ENCODE results near the gene LSM7. TPM values are rescaled to one million over a fixed set of nuclear protein-coding genes. Genes with fewer than 3 reads are reported as not detected.

LSM7 gene
- total RNA-seq, 4 donors from 2014 or later = 97.8 to 163 (median 128) TPM

DNA sequence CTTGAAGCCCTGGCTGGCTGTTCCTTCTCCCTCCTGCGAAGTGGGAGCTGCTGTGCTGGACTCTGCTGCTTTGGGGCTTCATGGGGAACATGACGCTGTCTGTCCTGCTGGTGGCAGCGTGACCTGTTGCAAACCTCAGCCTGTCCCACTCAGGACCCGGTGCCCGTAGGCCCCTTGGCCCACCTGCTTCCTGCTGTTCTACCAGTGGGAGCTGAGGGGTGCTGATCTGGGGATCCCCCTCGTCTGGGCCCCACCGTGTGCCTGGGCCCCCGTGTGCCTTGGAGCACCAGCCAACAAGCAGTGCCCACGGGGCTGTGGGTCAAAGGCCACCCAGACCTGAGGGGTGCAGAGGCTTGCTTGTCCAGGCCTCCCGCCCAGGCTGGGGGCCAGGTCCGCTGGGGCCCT lies 5.4 kb upstream of the LSM7 start:
- WGBS, 2 donors = no CpG with 5 or more reads among the region's 11 CpGs
- H3K4me3 ChIP-seq = no peak overlapping the region
- H3K36me3 ChIP-seq = peaks cover 0 to 28% (median 0%) of the 10 kb centered on the region in 3 donors
- H3K27ac ChIP-seq = no peak overlapping the region
- no peaks in the 10 kb centered on the region for H3K27me3 ChIP-seq
- H3K4me1 ChIP-seq = peaks cover 16 to 55% (median 29%) of the 10 kb centered on the region in 3 donors
- no peak for TF ChIP-seq CTCF (IDR thresholded peaks at IDR 0.05)
- no peak for TF ChIP-seq POLR2A (IDR thresholded peaks at IDR 0.05)
- no peaks in the 10 kb centered on the region for H3K9me3 ChIP-seq
- intact Hi-C loops (cut with DNase I) = no loop called here
- no peak for DNase-seq

DNA sequence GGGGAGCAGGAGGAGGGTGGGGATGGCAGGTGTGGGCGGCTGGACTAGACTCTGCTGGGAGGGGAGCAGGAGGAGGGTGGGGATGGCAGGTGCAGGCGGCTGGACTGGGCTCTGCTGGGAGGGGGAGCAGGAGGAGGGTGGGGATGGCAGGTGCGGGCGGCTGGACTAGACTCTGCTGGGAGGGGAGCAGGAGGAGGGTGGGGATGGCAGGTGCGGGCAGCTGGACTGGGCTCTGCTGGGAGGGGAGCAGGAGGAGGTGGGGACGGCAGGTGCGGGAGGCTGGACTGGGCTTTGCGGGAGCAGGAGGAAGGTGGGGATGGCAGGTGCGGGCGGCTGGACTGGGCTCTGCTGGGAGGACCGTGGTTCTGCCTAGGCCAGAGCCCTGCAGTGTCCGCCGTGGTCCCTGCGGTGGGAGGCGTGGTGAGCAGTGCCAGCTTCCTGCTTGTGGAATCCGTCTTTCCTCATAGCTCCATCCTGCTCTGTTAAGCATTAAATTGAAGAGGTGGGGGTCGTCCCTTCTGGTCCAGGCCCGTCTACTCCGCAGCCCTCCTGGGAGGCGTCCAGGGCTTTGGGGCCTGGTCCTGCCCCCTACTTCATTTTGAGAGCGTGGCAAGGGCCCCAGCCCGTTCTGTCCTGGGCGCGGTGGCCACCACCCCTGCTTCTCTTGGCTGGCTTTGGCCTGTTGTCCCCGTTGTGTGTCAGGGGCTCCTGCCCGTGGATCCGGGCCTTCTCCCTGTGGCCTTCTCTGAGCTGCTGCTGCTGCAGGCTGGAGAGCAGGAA lies 4.8 kb upstream of the LSM7 start:
- intact Hi-C loops (cut with DNase I) = no loop called here
- H3K4me1 ChIP-seq = peaks cover 16 to 57% (median 29%) of the 10 kb centered on the region in 3 donors
- no peak overlapping the region for H3K27ac ChIP-seq
- no peak for DNase-seq
- no peak for TF ChIP-seq CTCF (IDR thresholded peaks at IDR 0.05)
- no peak for TF ChIP-seq POLR2A (IDR thresholded peaks at IDR 0.05)
- no peaks in the 10 kb centered on the region for H3K27me3 ChIP-seq
- no peaks in the 10 kb centered on the region for H3K9me3 ChIP-seq
- peaks cover 0 to 22% (median 0%) of the 10 kb centered on the region in 3 donors for H3K36me3 ChIP-seq
- no peak overlapping the region for H3K4me3 ChIP-seq
- 81 to 85% methylated on average over 18 of the region's 27 CpGs for WGBS, 2 donors

DNA sequence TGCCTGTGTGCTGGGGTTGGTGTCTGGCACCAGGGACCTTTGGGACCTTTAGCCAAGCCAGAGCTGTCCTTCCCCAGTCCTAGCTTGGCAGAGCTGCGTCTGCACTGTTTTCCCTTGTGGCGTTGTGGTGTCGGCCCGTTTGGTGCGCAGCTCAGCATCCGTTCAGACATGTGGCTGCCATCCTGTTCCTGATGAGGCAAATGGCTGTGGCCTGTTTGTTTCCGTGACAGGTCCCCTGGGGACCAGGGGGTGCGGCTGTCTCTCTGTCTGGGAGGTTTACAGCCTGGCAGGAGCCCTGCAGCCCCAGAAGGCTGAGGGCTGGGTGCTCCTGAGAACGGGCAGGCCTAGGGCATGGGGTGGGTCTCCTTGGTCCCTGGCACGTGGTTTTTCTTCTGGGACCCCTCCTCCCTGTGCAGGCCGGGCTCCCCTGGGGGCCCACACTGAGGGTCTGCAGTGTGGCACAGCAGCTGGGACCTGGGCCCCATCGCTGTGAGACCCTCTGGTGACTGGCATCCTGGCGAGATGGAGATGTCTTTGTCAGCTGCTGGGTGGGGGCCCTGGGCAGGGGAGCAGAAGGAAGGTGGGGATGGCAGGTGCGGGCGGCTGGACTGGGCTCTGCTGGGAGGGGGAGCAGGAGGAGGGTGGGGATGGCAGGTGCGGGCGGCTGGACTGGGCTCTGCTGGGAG lies 4.1 kb upstream of the LSM7 start:
- peaks cover 17 to 62% (median 33%) of the 10 kb centered on the region in 3 donors for H3K4me1 ChIP-seq
- no peaks in the 10 kb centered on the region for H3K9me3 ChIP-seq
- H3K27me3 ChIP-seq = no peaks in the 10 kb centered on the region
- TF ChIP-seq POLR2A (IDR thresholded peaks at IDR 0.05) = no peak
- TF ChIP-seq CTCF (IDR thresholded peaks at IDR 0.05) = no peak
- H3K4me3 ChIP-seq = no peak overlapping the region
- 32% methylated on average over 4 of the region's 17 CpGs; no CpG with 5 or more reads in 1 of the 2 donors for WGBS, 2 donors
- intact Hi-C loops (cut with DNase I) = no loop called here
- H3K27ac ChIP-seq = peak overlapping the region in 2 of 4 donors; percentile 33
- H3K36me3 ChIP-seq = peaks cover 0 to 14% (median 0%) of the 10 kb centered on the region in 3 donors
- DNase-seq = no peak

GRCh38 chr19:2331601-2332246 lies 3.3 kb upstream of the LSM7 start:
- intact Hi-C loops (cut with DNase I) = no loop called here
- H3K36me3 ChIP-seq = peaks cover 0 to 11% (median 0%) of the 10 kb centered on the region in 3 donors
- H3K4me3 ChIP-seq = no peak overlapping the region
- H3K4me1 ChIP-seq = peaks cover 25 to 69% (median 41%) of the 10 kb centered on the region in 3 donors
- H3K27ac ChIP-seq = peak overlapping the region in 3 of 4 donors; percentile 33 to 55 (median 33)
- H3K27me3 ChIP-seq = no peaks in the 10 kb centered on the region
- no peaks in the 10 kb centered on the region for H3K9me3 ChIP-seq
- WGBS, 2 donors = 55 to 79% methylated on average over 7 of the region's 12 CpGs
- no peak for DNase-seq
- TF ChIP-seq POLR2A (IDR thresholded peaks at IDR 0.05) (no peak), CTCF (IDR thresholded peaks at IDR 0.05) (no peak)
